HEK293 (cell line): ENCODE measurements around the gene GNAZ.

ENCODE experiments used
- CTCF ChIA-PET: fragments of 350-600 bp; formaldehyde crosslinking; extraction: SDS; loops from one replicate; lab custom pipeline; 2021; ENCODE audit warnings: antibody characterized with exemption; lab: Yijun Ruan, JAX
- POLR2A ChIA-PET: fragments of 300-600 bp; formaldehyde crosslinking; extraction: SDS; loops from one replicate; lab custom pipeline; 2020; ENCODE audit warnings: antibody characterized with exemption, inconsistent platforms; lab: Yijun Ruan, JAX
- H3K27ac ChIP-seq: fragments of 200-500 bp; sonication (Bioruptor generic); 2 replicates; pipeline ENCODE4 v1.5.1; 2014; ENCODE audit warnings: low read depth, low read length, control low read depth, inconsistent platforms; ENCODE audit errors: extremely low read depth
- H3K36me3 ChIP-seq, 2 experiments: fragments of 200-500 bp in 1 of 2; sonication (Bioruptor generic) in 1 of 2; 1 replicate in 1 of 2; 2 replicates in 1 of 2; pipeline ENCODE4 v1.5.1; 2014 to 2017; ENCODE audit warnings: inconsistent platforms in 2 of 2, low read length in 2 of 2; ENCODE audit not compliant: control insufficient read depth in 2 of 2, insufficient read depth in 1 of 2
- H3K4me1 ChIP-seq: fragments of 200-500 bp; sonication (Bioruptor generic); 2 replicates; pipeline ENCODE4 v1.5.1; 2014; ENCODE audit warnings: mild to moderate bottlenecking, low read length, inconsistent platforms; ENCODE audit not compliant: control insufficient read depth, insufficient read depth
- H3K4me3 ChIP-seq: 2 replicates; pipeline ENCODE4 v1.5.1; 2011; ENCODE audit warnings: low read depth, mild to moderate bottlenecking, control low read depth, low read length, moderate library complexity
- H3K9me3 ChIP-seq: fragments of 200-500 bp; sonication (Bioruptor generic); 2 replicates; pipeline ENCODE4 v1.5.1; 2014; ENCODE audit warnings: low read depth, low read length, inconsistent platforms; ENCODE audit not compliant: control insufficient read depth, insufficient read depth
- BCL11B ChIP-seq: fragments of 450-650 bp; formaldehyde crosslinking; IDR thresholded peaks from 2 replicates; pipeline ENCODE4 v1.5.1; 2016; ENCODE audit warnings: low read depth, missing biosample characterization, missing genetic modification characterization
- GLIS2 ChIP-seq: fragments of 450-650 bp; formaldehyde crosslinking; IDR thresholded peaks from 2 replicates; pipeline ENCODE4 v1.5.1; 2016; ENCODE audit warnings: missing biosample characterization, missing genetic modification characterization
- OVOL3 ChIP-seq: fragments of 450-650 bp; formaldehyde crosslinking; IDR thresholded peaks from 2 replicates; pipeline ENCODE4 v1.5.1; 2016; ENCODE audit warnings: missing biosample characterization, missing genetic modification characterization
- PRDM10 ChIP-seq: fragments of 450-650 bp; formaldehyde crosslinking; IDR thresholded peaks from 2 replicates; pipeline ENCODE4 v1.5.1; 2016; ENCODE audit warnings: missing biosample characterization, missing genetic modification characterization
- TCF7L2 ChIP-seq: IDR thresholded peaks from 2 replicates; pipeline ENCODE4 v1.6.1; 2011; ENCODE audit warnings: low read depth, mild to moderate bottlenecking, inconsistent platforms, low read length, moderate library complexity, borderline replicate concordance
- ZBTB1 ChIP-seq: fragments of 450-650 bp; formaldehyde crosslinking; IDR thresholded peaks from 2 replicates; pipeline ENCODE4 v1.5.1; 2016; ENCODE audit warnings: missing biosample characterization, missing genetic modification characterization
- ZBTB8A ChIP-seq: fragments of 450-650 bp; formaldehyde crosslinking; IDR thresholded peaks from 2 replicates; pipeline ENCODE4 v1.5.1; 2016; ENCODE audit warnings: missing biosample characterization, missing genetic modification characterization
- ZIC2 ChIP-seq: fragments of 450-650 bp; formaldehyde crosslinking; IDR thresholded peaks from 2 replicates; pipeline ENCODE4 v1.5.1; 2016; ENCODE audit warnings: missing biosample characterization, missing genetic modification characterization
- ZNF112 ChIP-seq: fragments of 450-650 bp; formaldehyde crosslinking; IDR thresholded peaks from 2 replicates; pipeline ENCODE4 v1.5.0; 2017; ENCODE audit warnings: missing biosample characterization, missing genetic modification characterization
- ZNF138 ChIP-seq: fragments of 450-650 bp; formaldehyde crosslinking; IDR thresholded peaks from 2 replicates; pipeline ENCODE4 v1.5.1; 2016; ENCODE audit warnings: missing biosample characterization, missing genetic modification characterization, borderline replicate concordance
- ZNF146 ChIP-seq: fragments of 450-650 bp; formaldehyde crosslinking; IDR thresholded peaks from 2 replicates; pipeline ENCODE4 v1.5.1; 2016; ENCODE audit warnings: missing biosample characterization, missing genetic modification characterization
- ZNF211 ChIP-seq: fragments of 450-650 bp; formaldehyde crosslinking; IDR thresholded peaks from 2 replicates; pipeline ENCODE4 v1.5.1; 2016; ENCODE audit warnings: low read depth, missing biosample characterization, missing genetic modification characterization
- ZNF23 ChIP-seq: fragments of 450-650 bp; formaldehyde crosslinking; IDR thresholded peaks from 2 replicates; pipeline ENCODE4 v1.5.1; 2016; ENCODE audit warnings: missing biosample characterization, missing genetic modification characterization, borderline replicate concordance
- ZNF26 ChIP-seq: fragments of 450-650 bp; formaldehyde crosslinking; IDR thresholded peaks from 2 replicates; pipeline ENCODE4 v1.5.1; 2016; ENCODE audit warnings: missing biosample characterization, missing genetic modification characterization
- ZNF426 ChIP-seq: fragments of 450-650 bp; formaldehyde crosslinking; IDR thresholded peaks from 2 replicates; pipeline ENCODE4 v1.5.1; 2017; ENCODE audit warnings: missing biosample characterization, missing genetic modification characterization, mild to moderate bottlenecking, inconsistent platforms, moderate library complexity
- ZNF488 ChIP-seq: fragments of 450-650 bp; formaldehyde crosslinking; IDR thresholded peaks from 2 replicates; pipeline ENCODE4 v1.5.1; 2016; ENCODE audit warnings: missing biosample characterization, missing genetic modification characterization
- ZNF501 ChIP-seq: fragments of 450-650 bp; formaldehyde crosslinking; IDR thresholded peaks from 2 replicates; pipeline ENCODE4 v1.5.1; 2016; ENCODE audit warnings: missing biosample characterization, missing genetic modification characterization
- ZNF529 ChIP-seq: fragments of 450-650 bp; formaldehyde crosslinking; IDR thresholded peaks from 2 replicates; pipeline ENCODE4 v1.5.1; 2017; ENCODE audit warnings: missing genetic modification characterization, missing biosample characterization; ENCODE audit not compliant: insufficient replicate concordance
- ZNF544 ChIP-seq: fragments of 450-650 bp; formaldehyde crosslinking; IDR thresholded peaks from 2 replicates; pipeline ENCODE4 v1.5.0; 2017; ENCODE audit warnings: missing biosample characterization, missing genetic modification characterization
- ZNF555 ChIP-seq: fragments of 450-650 bp; formaldehyde crosslinking; conservative IDR thresholded peaks from 2 replicates; pipeline ENCODE4 v1.5.1; 2017; ENCODE audit warnings: missing biosample characterization, mild to moderate bottlenecking, missing genetic modification characterization, inconsistent platforms
- ZNF654 ChIP-seq: fragments of 450-650 bp; formaldehyde crosslinking; IDR thresholded peaks from 2 replicates; pipeline ENCODE4 v1.5.1; 2016; ENCODE audit warnings: low read depth, missing biosample characterization, missing genetic modification characterization
- ZNF776 ChIP-seq: fragments of 450-650 bp; formaldehyde crosslinking; IDR thresholded peaks from 2 replicates; pipeline ENCODE4 v1.5.0; 2017; ENCODE audit warnings: missing biosample characterization, missing genetic modification characterization, borderline replicate concordance
- ZSCAN30 ChIP-seq: fragments of 450-650 bp; IDR thresholded peaks from 2 replicates; pipeline ENCODE4 v1.5.1; 2018; ENCODE audit warnings: missing biosample characterization, mild to moderate bottlenecking, missing genetic modification characterization, moderate library complexity
- TF ChIP-seq, protein P1 (sequence below): fragments of 450-650 bp; formaldehyde crosslinking; IDR thresholded peaks from 2 replicates; pipeline ENCODE4 v1.5.1; 2016; ENCODE audit warnings: missing biosample characterization, missing genetic modification characterization

GNAZ gene

DNA sequence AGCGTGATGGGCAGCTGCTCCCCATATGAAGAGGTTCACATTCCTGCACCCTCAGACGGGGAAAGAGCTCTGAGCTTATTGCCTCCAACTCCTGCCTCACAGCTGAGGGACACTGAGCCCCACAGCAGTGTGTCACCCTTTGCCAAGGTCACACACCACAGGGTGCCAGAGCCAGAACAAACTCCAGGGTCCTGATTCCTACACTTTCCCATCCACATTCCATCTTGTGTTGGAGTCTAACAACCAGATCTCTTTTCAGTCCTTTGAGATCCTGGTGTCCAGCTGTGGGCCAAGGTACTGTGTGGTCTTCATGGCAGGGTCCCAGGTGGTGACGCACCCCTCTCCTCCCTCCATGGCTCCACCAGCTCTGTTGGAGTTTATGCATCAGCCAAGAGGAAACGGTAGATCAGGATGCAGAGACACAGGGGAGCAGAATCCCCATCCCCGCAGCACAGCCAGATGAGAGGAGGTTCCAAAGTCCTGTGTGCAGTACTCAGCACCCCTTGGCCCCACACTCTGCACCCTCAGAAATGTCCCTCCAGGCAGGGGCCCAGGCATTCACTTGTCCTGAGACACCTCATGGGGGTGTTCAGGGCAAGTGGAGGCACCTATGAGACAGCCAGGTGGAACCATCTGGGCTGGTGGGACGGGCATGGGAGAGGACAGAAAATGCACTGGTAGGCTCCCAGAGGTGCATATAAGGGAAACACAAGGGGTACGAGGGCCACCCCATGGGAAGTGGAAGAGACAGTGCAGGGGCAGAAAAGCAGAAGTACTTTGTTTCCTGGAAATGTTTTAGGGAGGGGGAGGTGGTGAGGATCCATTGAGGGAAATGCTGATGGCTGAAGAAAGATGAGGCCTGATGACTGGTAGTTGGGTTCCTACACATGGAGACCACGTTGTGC, 32.6 kb upstream of the GNAZ start:
- H3K27ac ChIP-seq = no peak overlapping the region
- H3K36me3 ChIP-seq = no peaks in the 10 kb centered on the region
- POLR2A ChIA-PET = no interaction called here
- H3K4me1 ChIP-seq = no peaks in the 10 kb centered on the region
- H3K9me3 ChIP-seq = no peaks in the 10 kb centered on the region
- no peak overlapping the region for H3K4me3 ChIP-seq
- CTCF ChIA-PET = interaction anchor here (1.6 kb wide), 1 partner anchor 78 kb away, joined by 6 read pairs; no protein-coding TSS in a partner anchor
- TF ChIP-seq ZNF26 (tag by site-specific recombination) = no peak
- TF ChIP-seq ZNF211 = no peak
- TF ChIP-seq ZIC2 (tag by site-specific recombination) = no peak
- no peak for TF ChIP-seq ZNF529 (tag by site-specific recombination)
- TF ChIP-seq ZNF776 (tag by site-specific recombination) = no peak
- TF ChIP-seq ZBTB1 (tag by site-specific recombination) = no peak
- no peak for TF ChIP-seq ZNF138 (tag by site-specific recombination)

DNA sequence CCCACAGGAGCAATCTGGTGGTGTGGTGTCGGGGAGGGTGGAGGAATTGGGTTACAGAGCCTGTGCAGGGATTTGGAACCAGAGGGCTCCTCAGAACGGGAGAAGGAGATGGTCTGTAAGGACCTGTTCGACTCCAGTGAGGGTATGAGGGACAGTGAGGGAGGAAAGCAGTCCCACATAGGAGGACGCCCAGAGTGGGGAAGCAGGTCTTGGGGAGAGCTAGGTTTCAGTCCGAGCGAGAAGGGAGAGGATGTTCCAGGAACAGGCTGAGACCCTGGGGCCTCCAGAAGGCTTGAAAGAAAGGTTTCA, 32.0 kb upstream of the GNAZ start:
- CTCF ChIA-PET = interaction anchor here (0.5 kb wide), 1 partner anchor 773 kb away, joined by 3 read pairs; no protein-coding TSS in a partner anchor
- Histone ChIP-seq H3K4me3 (no peak overlapping the region), H3K4me1 (no peaks in the 10 kb centered on the region), H3K9me3 (no peaks in the 10 kb centered on the region), H3K36me3 (no peaks in the 10 kb centered on the region), H3K27ac (no peak overlapping the region)
- POLR2A ChIA-PET = no interaction called here
- no peak for TF ChIP-seq GLIS2 (tag by site-specific recombination)
- TF ChIP-seq ZNF112 (tag by site-specific recombination) = no peak
- no peak for TF ChIP-seq ZBTB8A (tag by site-specific recombination)
- no peak for TF ChIP-seq BCL11B
- TF ChIP-seq PRDM10 (tag by site-specific recombination) = no peak
- TF ChIP-seq ZNF146 (tag by site-specific recombination) = no peak
- TF ChIP-seq ZSCAN30 = no peak
- TF ChIP-seq ZNF488 (tag by site-specific recombination) = no peak
- TF ChIP-seq ZNF426 = no peak
- no peak for TF ChIP-seq ZNF654
- TF ChIP-seq ZNF555 (tag by site-specific recombination) = no peak
- no peak for TF ChIP-seq ZNF23
- TF ChIP-seq ZNF501 (tag by site-specific recombination) = no peak
- TF ChIP-seq, protein P1, sequence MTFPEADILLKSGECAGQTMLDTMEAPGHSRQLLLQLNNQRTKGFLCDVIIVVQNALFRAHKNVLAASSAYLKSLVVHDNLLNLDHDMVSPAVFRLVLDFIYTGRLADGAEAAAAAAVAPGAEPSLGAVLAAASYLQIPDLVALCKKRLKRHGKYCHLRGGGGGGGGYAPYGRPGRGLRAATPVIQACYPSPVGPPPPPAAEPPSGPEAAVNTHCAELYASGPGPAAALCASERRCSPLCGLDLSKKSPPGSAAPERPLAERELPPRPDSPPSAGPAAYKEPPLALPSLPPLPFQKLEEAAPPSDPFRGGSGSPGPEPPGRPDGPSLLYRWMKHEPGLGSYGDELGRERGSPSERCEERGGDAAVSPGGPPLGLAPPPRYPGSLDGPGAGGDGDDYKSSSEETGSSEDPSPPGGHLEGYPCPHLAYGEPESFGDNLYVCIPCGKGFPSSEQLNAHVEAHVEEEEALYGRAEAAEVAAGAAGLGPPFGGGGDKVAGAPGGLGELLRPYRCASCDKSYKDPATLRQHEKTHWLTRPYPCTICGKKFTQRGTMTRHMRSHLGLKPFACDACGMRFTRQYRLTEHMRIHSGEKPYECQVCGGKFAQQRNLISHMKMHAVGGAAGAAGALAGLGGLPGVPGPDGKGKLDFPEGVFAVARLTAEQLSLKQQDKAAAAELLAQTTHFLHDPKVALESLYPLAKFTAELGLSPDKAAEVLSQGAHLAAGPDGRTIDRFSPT (tag by site-specific recombination) = no peak
- TF ChIP-seq ZNF544 (tag by site-specific recombination) = no peak
- TF ChIP-seq TCF7L2 = no peak
- TF ChIP-seq OVOL3 (tag by site-specific recombination) = no peak
